Measurements from ENCODE around the gene CCDC85C.

GRCh38 chr14:99451234-99451633 lies 152.8 kb downstream of the CCDC85C start:
- TF ChIP-seq POLR2AphosphoS5 (IDR thresholded peaks at IDR 0.05; ENCODE audit: low read depth, low read length) (no peak), EGR1 (IDR thresholded peaks at IDR 0.05; ENCODE audit: low read depth) (no peak), ZNF274 (IDR thresholded peaks at IDR 0.05; ENCODE audit: low read depth, low read length) (no peak), CTCF (IDR thresholded peaks at IDR 0.05 in 2 of 3, conservative IDR thresholded peaks at IDR 0.05 in 1 of 3; ENCODE audit: borderline replicate concordance in 1 of 3, insufficient read depth in 1 of 3, low read depth in 2 of 3, low read length in 2 of 3) (no peak)

All from HCT116 (cell line).